ENCODE results near the gene SLC35E1. TPM values are rescaled to one million over a fixed set of nuclear protein-coding genes. Genes with fewer than 3 reads are reported as not detected.

SLC35E1 gene
- total and polyA plus RNA-seq, 2 of the 4 experiments (the other 2 are of a cell fraction): 22.6 to 38.0 TPM

DNA sequence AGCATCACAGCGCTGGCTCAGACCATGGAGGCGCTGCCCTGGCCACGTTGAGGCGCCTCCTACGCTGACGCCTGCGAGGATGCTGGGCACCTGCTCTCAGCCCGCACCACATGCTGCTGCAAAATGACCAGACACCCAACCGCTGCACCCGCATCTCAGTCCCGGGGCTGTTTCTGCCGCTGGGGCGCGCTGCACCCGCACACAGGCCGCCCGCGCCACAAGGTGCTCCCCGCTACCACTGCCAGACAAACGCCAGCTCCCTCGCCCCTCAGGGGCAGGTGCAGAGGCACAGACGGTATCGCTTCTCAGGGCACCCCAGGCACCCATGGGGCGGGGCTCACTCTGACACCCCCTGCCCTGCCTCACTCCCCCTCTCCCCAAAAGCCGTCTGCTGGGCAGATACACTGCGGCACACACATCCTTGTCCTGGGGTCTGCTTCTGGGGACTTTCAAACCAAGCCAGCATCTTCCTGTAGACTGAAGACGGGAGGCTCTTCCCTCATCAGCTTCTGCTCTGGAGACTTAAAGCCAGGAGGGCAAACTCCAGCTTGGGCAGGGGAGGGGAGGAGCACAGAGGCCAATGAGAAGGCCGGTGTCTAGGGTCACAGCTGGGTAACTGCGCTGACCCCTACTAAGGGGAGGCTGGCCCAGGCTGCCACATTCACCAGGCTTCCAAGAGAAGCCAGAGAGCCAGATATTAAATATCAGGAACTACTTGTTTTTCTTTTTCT lies 46.3 kb downstream of the SLC35E1 start:
- no peak overlapping the region for H3K14ac ChIP-seq (replicated peaks; ENCODE audit: low read depth, low read length)
- no peak overlapping the region for H4K5ac ChIP-seq (ENCODE audit: low read depth, low read length)
- no TSS peak for BruUV-seq (replicated peaks)
- H3K56ac ChIP-seq (ENCODE audit: extremely low read depth, insufficient read depth, low read length): no peak overlapping the region
- intact Hi-C loops (cut with micrococcal nuclease) (no loop called here), dilution Hi-C loops (cut with HindIII; ENCODE audit: low sequenced_read_pairs, unreplicated experiment) (no loop called here), in situ Hi-C loops (cut with MboI; ENCODE audit: low sequenced_read_pairs) (no loop called here)
- H4K8ac ChIP-seq (ENCODE audit: low read depth in 2 of 2, low read length in 2 of 2): no peak overlapping the region
- no peaks in the 10 kb centered on the region for H3K9me3 ChIP-seq (ENCODE audit: control insufficient read depth, insufficient read depth, low read length)
- TF ChIP-seq MXI1 (IDR thresholded peaks at IDR 0.05; ENCODE audit: borderline replicate concordance, low read depth, low read length) (no peak), POLR2A (IDR thresholded peaks at IDR 0.05; ENCODE audit: low read depth, low read length) (no peak), RAD21 (IDR thresholded peaks at IDR 0.05; ENCODE audit: low read length) (no peak), BHLHE40 (IDR thresholded peaks at IDR 0.05; ENCODE audit: low read depth, low read length) (no peak), RFX5 (IDR thresholded peaks at IDR 0.05; ENCODE audit: low read depth, low read length) (no peak), SMC3 (IDR thresholded peaks at IDR 0.05; ENCODE audit: low read depth, low read length) (no peak), NFE2L2 (IDR thresholded peaks at IDR 0.05; ENCODE audit: low read depth, low read length) (no peak), CEBPB (IDR thresholded peaks at IDR 0.05; ENCODE audit: low read depth, low read length) (no peak), MAFK (IDR thresholded peaks at IDR 0.05; ENCODE audit: low read depth, low read length) (no peak), RCOR1 (IDR thresholded peaks at IDR 0.05; ENCODE audit: insufficient replicate concordance, low read length) (no peak), FOS (IDR thresholded peaks at IDR 0.05; ENCODE audit: low read depth, low read length) (no peak), CHD1 (IDR thresholded peaks at IDR 0.05; ENCODE audit: low read depth, low read length) (no peak), MAZ (IDR thresholded peaks at IDR 0.05; ENCODE audit: borderline replicate concordance, low read depth, low read length) (no peak)
- TF ChIP-seq, protein P1, sequence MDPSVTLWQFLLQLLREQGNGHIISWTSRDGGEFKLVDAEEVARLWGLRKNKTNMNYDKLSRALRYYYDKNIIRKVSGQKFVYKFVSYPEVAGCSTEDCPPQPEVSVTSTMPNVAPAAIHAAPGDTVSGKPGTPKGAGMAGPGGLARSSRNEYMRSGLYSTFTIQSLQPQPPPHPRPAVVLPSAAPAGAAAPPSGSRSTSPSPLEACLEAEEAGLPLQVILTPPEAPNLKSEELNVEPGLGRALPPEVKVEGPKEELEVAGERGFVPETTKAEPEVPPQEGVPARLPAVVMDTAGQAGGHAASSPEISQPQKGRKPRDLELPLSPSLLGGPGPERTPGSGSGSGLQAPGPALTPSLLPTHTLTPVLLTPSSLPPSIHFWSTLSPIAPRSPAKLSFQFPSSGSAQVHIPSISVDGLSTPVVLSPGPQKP (IDR thresholded peaks at IDR 0.05; ENCODE audit: borderline replicate concordance, low read depth, low read length): no peak
- TF ChIP-seq, protein P2, sequence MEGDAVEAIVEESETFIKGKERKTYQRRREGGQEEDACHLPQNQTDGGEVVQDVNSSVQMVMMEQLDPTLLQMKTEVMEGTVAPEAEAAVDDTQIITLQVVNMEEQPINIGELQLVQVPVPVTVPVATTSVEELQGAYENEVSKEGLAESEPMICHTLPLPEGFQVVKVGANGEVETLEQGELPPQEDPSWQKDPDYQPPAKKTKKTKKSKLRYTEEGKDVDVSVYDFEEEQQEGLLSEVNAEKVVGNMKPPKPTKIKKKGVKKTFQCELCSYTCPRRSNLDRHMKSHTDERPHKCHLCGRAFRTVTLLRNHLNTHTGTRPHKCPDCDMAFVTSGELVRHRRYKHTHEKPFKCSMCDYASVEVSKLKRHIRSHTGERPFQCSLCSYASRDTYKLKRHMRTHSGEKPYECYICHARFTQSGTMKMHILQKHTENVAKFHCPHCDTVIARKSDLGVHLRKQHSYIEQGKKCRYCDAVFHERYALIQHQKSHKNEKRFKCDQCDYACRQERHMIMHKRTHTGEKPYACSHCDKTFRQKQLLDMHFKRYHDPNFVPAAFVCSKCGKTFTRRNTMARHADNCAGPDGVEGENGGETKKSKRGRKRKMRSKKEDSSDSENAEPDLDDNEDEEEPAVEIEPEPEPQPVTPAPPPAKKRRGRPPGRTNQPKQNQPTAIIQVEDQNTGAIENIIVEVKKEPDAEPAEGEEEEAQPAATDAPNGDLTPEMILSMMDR (conservative IDR thresholded peaks at IDR 0.05; ENCODE audit: low read depth, low read length): no peak
- TF ChIP-seq, protein P3, sequence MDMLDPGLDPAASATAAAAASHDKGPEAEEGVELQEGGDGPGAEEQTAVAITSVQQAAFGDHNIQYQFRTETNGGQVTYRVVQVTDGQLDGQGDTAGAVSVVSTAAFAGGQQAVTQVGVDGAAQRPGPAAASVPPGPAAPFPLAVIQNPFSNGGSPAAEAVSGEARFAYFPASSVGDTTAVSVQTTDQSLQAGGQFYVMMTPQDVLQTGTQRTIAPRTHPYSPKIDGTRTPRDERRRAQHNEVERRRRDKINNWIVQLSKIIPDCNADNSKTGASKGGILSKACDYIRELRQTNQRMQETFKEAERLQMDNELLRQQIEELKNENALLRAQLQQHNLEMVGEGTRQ (IDR thresholded peaks at IDR 0.05; ENCODE audit: low read depth, low read length): no peak
- H3K79me1 ChIP-seq (ENCODE audit: low read depth in 1 of 2, low read length in 2 of 2): peaks cover 16 to 17% of the 10 kb centered on the region in 2 experiments
- no peak overlapping the region for H2BK15ac ChIP-seq (ENCODE audit: low read depth, low read length)
- ChIA-PET CTCF (no interaction called here), POLR2A (ENCODE audit: unreplicated experiment) (no interaction called here)
- DNase-seq: no peak
- no peak overlapping the region for H3K4ac ChIP-seq (ENCODE audit: low read depth, low read length)
- no peak overlapping the region for H2BK5ac ChIP-seq (ENCODE audit: low read depth, low read length, poor library complexity, severe bottlenecking)
- H3K27me3 ChIP-seq (ENCODE audit: control insufficient read depth, insufficient read depth, low read length): no peaks in the 10 kb centered on the region
- no peaks in the 10 kb centered on the region for H3K9me1 ChIP-seq (ENCODE audit: insufficient read depth, low read length)
- 97% methylated on average over 21 of the region's 29 CpGs; no CpG with 5 or more reads in 1 of the 2 experiments for WGBS, 2 experiments (ENCODE audit: extremely low coverage in 2 of 2, insufficient read length in 1 of 2)
- no peaks in the 10 kb centered on the region for H3K4me1 ChIP-seq (ENCODE audit: control insufficient read depth, insufficient read depth, low read length)
- H2AK5ac ChIP-seq (ENCODE audit: low read depth, low read length): no peak overlapping the region
- H3K4me2 ChIP-seq (ENCODE audit: low read depth, low read length): no peak overlapping the region
- H3K4me3 ChIP-seq (ENCODE audit: insufficient read depth, low read depth, low read length): no peak overlapping the region
- H4K91ac ChIP-seq (ENCODE audit: insufficient read depth, low read depth, low read length): no peak overlapping the region
- H2AK9ac ChIP-seq (replicated peaks; ENCODE audit: low read depth, low read length, poor library complexity): no peak overlapping the region
- peaks cover 83% of the 10 kb centered on the region for H3K36me3 ChIP-seq (ENCODE audit: control insufficient read depth, insufficient read depth, low read length)
- no peak overlapping the region for H2AFZ ChIP-seq (replicated peaks; ENCODE audit: low read length, poor library complexity)
- no peak overlapping the region for H2BK120ac ChIP-seq (ENCODE audit: low read depth, low read length)
- H3K27ac ChIP-seq (ENCODE audit: insufficient read depth, low read length): no peak overlapping the region
- no peak overlapping the region for H3K9ac ChIP-seq (ENCODE audit: low read depth, low read length)
- no peak overlapping the region for H3K23ac ChIP-seq (ENCODE audit: low read depth, low read length)
- no peak for ATAC-seq (ENCODE audit: low read depth)
- peaks cover 17% of the 10 kb centered on the region; the same call in 1 of the 2 replicates for H4K20me1 ChIP-seq (ENCODE audit: insufficient read depth, low read length)
- H3K18ac ChIP-seq (ENCODE audit: low read depth, low read length): no peak overlapping the region
- H2BK20ac ChIP-seq (ENCODE audit: low read depth, low read length): no peak overlapping the region

All from IMR-90 (cell line).